Spleen (tissue), 11 donors: ENCODE measurements around the gene FRMD4A. TPM values are rescaled to one million over a fixed set of nuclear protein-coding genes. Genes with fewer than 3 reads are reported as not detected.

ENCODE experiments used
- DNase-seq: peaks from one replicate; pipeline ENCODE4 v3.0.0-alpha.2; 2020
- H3K27ac ChIP-seq, 8 donors: fragments of 200-600 bp; sonication (generic) in 7 of 8; 1 replicate in 4 of 8; 2 replicates in 4 of 8; pipeline versions ENCODE4 v1.5.0 to v1.8.0; 2016 to 2021; ENCODE audit warnings: inconsistent platforms in 4 of 8, mild to moderate bottlenecking in 4 of 8, moderate library complexity in 1 of 8
- H3K27me3 ChIP-seq, 7 donors: fragments of 200-600 bp; sonication (generic) in 6 of 7; replicated peaks in 1 of 7; 1 replicate in 4 of 7; 2 replicates in 3 of 7; pipeline versions ENCODE4 v1.5.0 to v1.8.0; 2016 to 2021; ENCODE audit warnings: inconsistent platforms in 3 of 7, mild to moderate bottlenecking in 1 of 7
- H3K36me3 ChIP-seq, 6 donors: fragments of 200-600 bp; sonication (generic) in 5 of 6; 1 replicate in 4 of 6; 2 replicates in 2 of 6; pipeline versions ENCODE4 v1.5.0 to v1.8.0; 2016 to 2021; ENCODE audit warnings: inconsistent platforms in 2 of 6
- H3K4me1 ChIP-seq, 6 donors: fragments of 200-600 bp; sonication (generic) in 5 of 6; 1 replicate in 3 of 6; 2 replicates in 3 of 6; pipeline versions ENCODE4 v1.5.0 to v1.8.0; 2016 to 2021; ENCODE audit warnings: inconsistent platforms in 3 of 6
- H3K4me3 ChIP-seq, 8 donors: fragments of 200-600 bp; sonication (generic) in 7 of 8; 1 replicate in 4 of 8; 2 replicates in 4 of 8; pipeline versions ENCODE4 v1.5.0 to v1.8.0; 2016 to 2021; ENCODE audit warnings: inconsistent platforms in 4 of 8, mild to moderate bottlenecking in 4 of 8, moderate library complexity in 2 of 8
- H3K9me3 ChIP-seq, 8 donors: fragments of 200-600 bp; sonication (generic) in 7 of 8; 1 replicate in 4 of 8; 2 replicates in 4 of 8; pipeline versions ENCODE4 v1.5.0 to v1.8.0; 2016 to 2021; ENCODE audit warnings: inconsistent platforms in 4 of 8
- POLR2A ChIP-seq, 3 donors: fragments of 450-650 bp; IDR thresholded peaks; one replicate each; pipeline ENCODE4 v1.5.1; 2017; ENCODE audit warnings: antibody characterized with exemption in 3 of 3, mild to moderate bottlenecking in 1 of 3
- POLR2AphosphoS5 ChIP-seq, 3 donors: sonication (generic); formaldehyde crosslinking; IDR thresholded peaks; one replicate each; pipeline ENCODE4 v1.5.1; 2017; ENCODE audit warnings: antibody characterized with exemption in 3 of 3
- WGBS, 5 donors: extraction: QIAGEN DNeasy Blood & Tissue Kit in 3 of 5; methylation state at CpG; one replicate each; pipeline versions ENCODE4 v1.1.5 to v1.1.7; 2013 to 2018; 5-methylcytosine and 5-hydroxymethylcytosine counted together
- intact Hi-C: fragments of 100-400 bp; cut with DNase I; formaldehyde crosslinking; loops from one replicate; pipeline ENCODE4 v1.15.0; 2023; ENCODE audit warnings: low total_unique reads
- polyA plus RNA-seq, 3 donors: library from polyadenylated mRNA; stranded (reverse); fragments of 200-250 nt; gene quantifications; one replicate each; pipeline ENCODE4 v1.2.1, GENCODE V29; 2013
- total RNA-seq, 7 donors: library from RNA; depleted of rRNA in 3 of 7; stranded (reverse); fragments of >200 nt in 3 of 7; fragmentation: NEBNext Ultra II Directional in 4 of 7; extraction: Animal tissue kit (Norgen Biotek cat#: 25700) in 4 of 7; gene quantifications; one replicate each; pipeline versions ENCODE4 v1.1.0 to v1.2.1, GENCODE V29; 2016 to 2021
- TF ChIP-seq, protein P1 (sequence below), 11 experiments: fragments of 200-600 bp in 7 of 11; fragments of 450-650 bp in 4 of 11; sonication (generic) in 4 of 11; IDR thresholded peaks in 8 of 11; conservative IDR thresholded peaks in 3 of 11; 1 replicate in 7 of 11; 2 replicates in 4 of 11; pipeline versions ENCODE4 v1.4.0 to v1.8.0; 2016 to 2021; ENCODE audit warnings: antibody characterized with exemption in 11 of 11, inconsistent platforms in 4 of 11, mild to moderate bottlenecking in 1 of 11
- donor health status: healthy with polysubstance abuse.
- donor health status: DM: no; HTN: no; CAD: no; lungs with moderate emphysema.
- donor health status: DM: no; HTN: no; CAD: no.
- donor health status: Bipolar disorder and iron deficiency.
- donor health status: healthy.
- donor health status: DM: no; HTN: no; CAD: no.
- donor health status: DM: yes; HTN: yes; CAD: no.

The FRMD4A gene
- total and polyA plus RNA-seq, 10 donors = 9.2 to 141 (median 80.5) TPM

DNA sequence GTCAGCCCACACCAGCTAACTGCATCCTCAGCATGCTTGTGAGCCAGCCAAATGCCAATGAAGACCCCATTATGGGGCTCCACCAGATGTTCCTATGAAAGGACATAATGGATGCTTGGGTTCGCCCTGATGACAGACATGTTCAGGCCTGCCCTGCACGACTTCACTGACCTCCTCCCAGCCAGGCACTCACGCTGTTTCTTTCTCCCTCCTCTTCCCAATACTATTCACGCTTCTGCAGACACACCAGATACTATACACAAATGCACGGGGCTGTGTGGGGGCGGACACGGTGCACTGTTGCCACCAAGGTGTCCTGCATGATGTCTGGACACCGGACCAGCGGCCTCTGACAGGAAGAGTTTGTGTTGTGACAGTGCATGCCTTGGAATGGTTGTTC is 459.7 kb downstream of the FRMD4A start:
- Histone ChIP-seq H3K27ac (no peak overlapping the region), H3K27me3 (no peaks in the 10 kb centered on the region), H3K4me1 (peaks cover 7 to 44% (median 26%) of the 10 kb centered on the region in 6 donors), H3K9me3 (no peaks in the 10 kb centered on the region), H3K4me3 (no peak overlapping the region), H3K36me3 (no peaks in the 10 kb centered on the region)
- TF ChIP-seq, protein P1, sequence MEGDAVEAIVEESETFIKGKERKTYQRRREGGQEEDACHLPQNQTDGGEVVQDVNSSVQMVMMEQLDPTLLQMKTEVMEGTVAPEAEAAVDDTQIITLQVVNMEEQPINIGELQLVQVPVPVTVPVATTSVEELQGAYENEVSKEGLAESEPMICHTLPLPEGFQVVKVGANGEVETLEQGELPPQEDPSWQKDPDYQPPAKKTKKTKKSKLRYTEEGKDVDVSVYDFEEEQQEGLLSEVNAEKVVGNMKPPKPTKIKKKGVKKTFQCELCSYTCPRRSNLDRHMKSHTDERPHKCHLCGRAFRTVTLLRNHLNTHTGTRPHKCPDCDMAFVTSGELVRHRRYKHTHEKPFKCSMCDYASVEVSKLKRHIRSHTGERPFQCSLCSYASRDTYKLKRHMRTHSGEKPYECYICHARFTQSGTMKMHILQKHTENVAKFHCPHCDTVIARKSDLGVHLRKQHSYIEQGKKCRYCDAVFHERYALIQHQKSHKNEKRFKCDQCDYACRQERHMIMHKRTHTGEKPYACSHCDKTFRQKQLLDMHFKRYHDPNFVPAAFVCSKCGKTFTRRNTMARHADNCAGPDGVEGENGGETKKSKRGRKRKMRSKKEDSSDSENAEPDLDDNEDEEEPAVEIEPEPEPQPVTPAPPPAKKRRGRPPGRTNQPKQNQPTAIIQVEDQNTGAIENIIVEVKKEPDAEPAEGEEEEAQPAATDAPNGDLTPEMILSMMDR (IDR thresholded peaks at IDR 0.05 in 8 of 11, conservative IDR thresholded peaks at IDR 0.05 in 3 of 11) = no peak
- TF ChIP-seq POLR2AphosphoS5 (IDR thresholded peaks at IDR 0.05) (no peak), POLR2A (IDR thresholded peaks at IDR 0.05) (no peak)
- no peak for DNase-seq
- intact Hi-C loops = no loop called here
- 83 to 88% (median 85%) methylated on average over 9 of the region's 9 CpGs for WGBS, 5 donors

DNA sequence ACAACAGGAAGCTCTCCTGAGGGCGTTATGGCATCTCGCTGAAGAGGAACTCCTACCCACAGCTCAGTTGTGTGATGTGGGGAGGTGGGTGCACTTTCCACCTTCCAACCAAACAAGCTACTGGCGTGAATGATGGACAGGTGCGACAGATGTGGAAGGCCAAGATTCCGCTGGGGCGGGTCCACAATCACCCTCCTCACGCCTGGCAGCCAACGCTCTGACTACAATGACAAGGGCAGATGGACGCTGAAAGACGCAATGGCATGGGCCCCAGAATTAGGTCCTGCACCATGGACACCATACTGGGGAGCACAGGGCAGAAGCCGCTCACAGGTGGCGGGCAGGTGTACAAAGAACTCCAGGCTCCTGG is 461.4 kb downstream of the FRMD4A start:
- TF ChIP-seq, protein P1 (IDR thresholded peaks at IDR 0.05 in 8 of 11, conservative IDR thresholded peaks at IDR 0.05 in 3 of 11) = no peak
- no peak for TF ChIP-seq POLR2AphosphoS5 (IDR thresholded peaks at IDR 0.05)
- no peak for TF ChIP-seq POLR2A (IDR thresholded peaks at IDR 0.05)
- no peak for DNase-seq
- H3K4me1 ChIP-seq = peaks cover 0 to 32% (median 17%) of the 10 kb centered on the region in 6 donors
- H3K9me3 ChIP-seq = no peaks in the 10 kb centered on the region
- intact Hi-C loops = no loop called here
- no peaks in the 10 kb centered on the region for H3K27me3 ChIP-seq
- H3K4me3 ChIP-seq = no peak overlapping the region
- H3K27ac ChIP-seq = no peak overlapping the region
- no peaks in the 10 kb centered on the region for H3K36me3 ChIP-seq
- 84 to 92% (median 90%) methylated on average over 10 to 12 of the region's 12 CpGs for WGBS, 5 donors

GRCh38 chr10:13868528-13869294 is 462.0 kb downstream of the FRMD4A start:
- Histone ChIP-seq H3K9me3 (no peaks in the 10 kb centered on the region), H3K27me3 (no peaks in the 10 kb centered on the region), H3K27ac (no peak overlapping the region), H3K36me3 (no peaks in the 10 kb centered on the region), H3K4me1 (peaks cover 0 to 26% (median 12%) of the 10 kb centered on the region in 6 donors), H3K4me3 (no peak overlapping the region)
- WGBS, 5 donors = 85 to 92% (median 86%) methylated on average over 18 of the region's 18 CpGs
- TF ChIP-seq POLR2A (IDR thresholded peaks at IDR 0.05) (no peak), POLR2AphosphoS5 (IDR thresholded peaks at IDR 0.05) (no peak)
- TF ChIP-seq, protein P1 (IDR thresholded peaks at IDR 0.05 in 8 of 11, conservative IDR thresholded peaks at IDR 0.05 in 3 of 11) = no peak
- intact Hi-C loops = no loop called here
- DNase-seq = no peak

- WGBS, 5 donors = 42 to 89% (median 81%) methylated on average over 1 of the region's 1 CpG
- intact Hi-C loops = no loop called here
- no peak for DNase-seq
- peaks cover 0 to 17% (median 7%) of the 10 kb centered on the region in 6 donors for H3K4me1 ChIP-seq
- no peaks in the 10 kb centered on the region for H3K36me3 ChIP-seq
- H3K9me3 ChIP-seq = no peaks in the 10 kb centered on the region
- no peaks in the 10 kb centered on the region for H3K27me3 ChIP-seq
- no peak overlapping the region for H3K27ac ChIP-seq
- no peak overlapping the region for H3K4me3 ChIP-seq
- TF ChIP-seq, protein P1 (IDR thresholded peaks at IDR 0.05 in 8 of 11, conservative IDR thresholded peaks at IDR 0.05 in 3 of 11) = no peak
- TF ChIP-seq POLR2A (IDR thresholded peaks at IDR 0.05) (no peak), POLR2AphosphoS5 (IDR thresholded peaks at IDR 0.05) (no peak)
These were observed 462.9 kb downstream of the FRMD4A start for GRCh38 chr10:13867822-13868221.
